GM12873 (cell line): ENCODE measurements around the gene PARK7.

Source experiments
- TF ChIP-seq, protein P1 (sequence below): IDR thresholded peaks from 2 replicates; pipeline ENCODE4 v1.5.1; 2012; ENCODE audit warnings: low read depth, mild to moderate bottlenecking, moderate library complexity, low read length, control low read depth; ENCODE audit not compliant: insufficient read depth; ENCODE audit errors: missing control alignments

The PARK7 gene

DNA sequence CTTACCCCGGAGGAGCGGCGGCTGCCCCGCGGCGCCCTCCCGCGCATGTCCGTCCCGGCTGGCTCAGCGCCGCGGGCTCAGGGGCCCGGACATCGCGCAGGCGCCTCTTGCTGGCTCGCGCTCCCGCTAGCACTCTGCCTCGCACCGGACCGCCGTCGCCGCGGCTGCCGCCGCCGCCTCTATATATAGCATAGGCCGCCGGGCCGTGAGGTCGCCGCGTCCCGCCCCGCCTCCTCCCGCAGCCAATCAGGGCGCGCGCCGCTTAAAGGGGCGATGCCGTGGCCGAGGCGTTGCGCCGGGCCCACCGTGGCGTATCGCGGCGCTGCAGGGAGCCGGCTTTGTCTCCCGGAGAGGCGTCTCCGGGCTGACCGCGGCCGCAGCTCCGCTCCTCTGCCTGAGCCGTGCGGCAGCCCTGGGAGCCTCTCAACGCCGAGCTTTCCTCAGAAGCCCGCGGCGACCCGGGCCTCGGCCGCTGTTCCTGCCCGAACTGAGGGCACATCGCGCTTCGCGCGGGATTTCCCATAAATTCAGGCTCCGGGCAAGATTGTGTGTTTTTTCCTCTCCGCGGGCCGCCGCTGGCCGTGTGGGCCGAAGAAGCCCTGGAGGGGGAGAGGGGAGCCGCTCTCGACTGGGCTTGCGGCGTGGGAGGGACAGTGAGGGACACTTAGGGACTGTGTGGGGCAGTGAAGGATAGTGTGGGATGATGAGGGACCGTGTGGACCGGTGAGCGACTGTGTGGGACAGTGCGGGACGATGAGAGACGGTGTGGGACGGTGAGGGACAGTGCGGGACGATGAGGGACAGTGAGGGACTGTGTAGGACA lies 64.9 kb downstream of the PARK7 start, which contains the start of gene ERRFI1:
Gene ERRFI1, minus strand, starts transcription at position 157 of the 823 bp plus-strand sequence. CDS start 10,690 bp downstream, outside the sequence.
- TF ChIP-seq, protein P1, sequence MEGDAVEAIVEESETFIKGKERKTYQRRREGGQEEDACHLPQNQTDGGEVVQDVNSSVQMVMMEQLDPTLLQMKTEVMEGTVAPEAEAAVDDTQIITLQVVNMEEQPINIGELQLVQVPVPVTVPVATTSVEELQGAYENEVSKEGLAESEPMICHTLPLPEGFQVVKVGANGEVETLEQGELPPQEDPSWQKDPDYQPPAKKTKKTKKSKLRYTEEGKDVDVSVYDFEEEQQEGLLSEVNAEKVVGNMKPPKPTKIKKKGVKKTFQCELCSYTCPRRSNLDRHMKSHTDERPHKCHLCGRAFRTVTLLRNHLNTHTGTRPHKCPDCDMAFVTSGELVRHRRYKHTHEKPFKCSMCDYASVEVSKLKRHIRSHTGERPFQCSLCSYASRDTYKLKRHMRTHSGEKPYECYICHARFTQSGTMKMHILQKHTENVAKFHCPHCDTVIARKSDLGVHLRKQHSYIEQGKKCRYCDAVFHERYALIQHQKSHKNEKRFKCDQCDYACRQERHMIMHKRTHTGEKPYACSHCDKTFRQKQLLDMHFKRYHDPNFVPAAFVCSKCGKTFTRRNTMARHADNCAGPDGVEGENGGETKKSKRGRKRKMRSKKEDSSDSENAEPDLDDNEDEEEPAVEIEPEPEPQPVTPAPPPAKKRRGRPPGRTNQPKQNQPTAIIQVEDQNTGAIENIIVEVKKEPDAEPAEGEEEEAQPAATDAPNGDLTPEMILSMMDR = no peak

DNA sequence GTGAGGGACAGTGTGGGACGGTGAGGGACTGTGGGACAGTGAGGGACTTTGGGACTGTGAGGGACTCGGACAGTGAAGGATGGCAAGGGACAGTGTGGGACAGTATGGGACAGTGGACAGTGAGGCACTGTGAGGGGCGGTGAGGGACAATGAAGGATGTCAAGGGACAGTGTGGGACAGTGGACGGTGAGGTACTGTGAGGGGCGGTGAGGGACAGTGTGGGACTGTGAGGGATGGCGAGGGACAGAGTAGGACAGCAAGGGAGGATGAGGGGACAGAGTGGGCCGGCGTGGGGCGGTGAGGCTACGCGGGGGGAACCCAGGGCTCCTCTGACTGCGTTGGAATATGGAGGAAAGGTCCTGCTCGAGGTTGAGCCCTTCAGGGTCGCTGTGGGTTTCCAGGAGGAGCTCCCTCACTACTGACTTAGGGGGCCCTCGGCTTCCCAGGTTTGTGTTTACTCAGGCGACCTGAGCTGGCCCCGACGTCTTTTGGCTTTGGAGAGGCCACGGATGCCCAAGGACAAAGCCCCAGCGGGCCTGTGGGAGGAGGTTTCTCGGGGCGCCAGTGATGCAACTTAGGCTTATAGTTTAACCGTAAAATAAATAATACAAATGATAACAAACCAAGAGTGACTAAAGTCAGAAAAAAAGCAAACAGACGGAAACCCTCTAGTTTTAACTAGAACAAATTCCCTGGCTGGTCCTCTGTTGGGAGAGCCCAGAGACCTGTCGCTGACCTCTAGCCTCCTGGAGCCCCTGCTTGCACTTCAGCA lies 65.7 kb downstream of the PARK7 start:
- TF ChIP-seq, protein P1 = no peak

DNA sequence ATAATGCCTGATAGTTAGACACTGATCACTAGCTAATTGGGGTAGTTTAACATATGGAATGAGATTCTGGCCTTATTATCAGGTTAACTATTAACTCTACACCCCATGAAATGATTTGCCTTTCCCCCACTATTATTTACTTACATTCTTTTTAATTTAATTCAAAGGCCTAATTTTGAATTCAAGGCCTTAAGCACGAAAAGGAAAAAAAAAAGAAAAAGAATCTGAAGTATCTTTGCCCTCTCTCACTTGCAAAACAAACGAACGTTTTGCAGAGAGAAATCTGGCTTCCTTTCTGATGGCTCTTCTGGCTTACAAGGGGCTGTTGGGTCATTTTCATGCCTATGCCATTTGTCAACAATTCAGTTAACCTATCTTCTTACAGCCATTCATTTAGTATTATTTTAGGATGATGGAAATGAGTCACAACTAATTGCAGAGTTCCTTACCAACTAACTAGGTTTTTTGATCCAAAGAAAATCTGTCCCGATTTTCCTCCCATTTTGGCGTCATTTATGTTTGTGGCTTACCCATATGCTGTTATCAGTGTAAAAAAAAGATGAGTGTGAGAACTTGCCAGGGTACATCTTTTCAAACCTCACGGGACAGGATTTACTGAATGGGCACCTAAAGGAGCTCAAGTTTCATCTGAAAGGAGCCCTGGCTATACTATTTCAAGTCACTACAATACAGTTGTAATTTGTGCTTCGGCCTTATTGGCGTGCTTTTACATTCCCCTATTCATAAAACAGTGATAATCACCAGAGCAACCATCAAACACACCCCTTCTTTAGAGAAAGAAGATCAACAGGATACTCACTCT lies 66.4 kb downstream of the PARK7 start:
- TF ChIP-seq, protein P1 = no peak

DNA sequence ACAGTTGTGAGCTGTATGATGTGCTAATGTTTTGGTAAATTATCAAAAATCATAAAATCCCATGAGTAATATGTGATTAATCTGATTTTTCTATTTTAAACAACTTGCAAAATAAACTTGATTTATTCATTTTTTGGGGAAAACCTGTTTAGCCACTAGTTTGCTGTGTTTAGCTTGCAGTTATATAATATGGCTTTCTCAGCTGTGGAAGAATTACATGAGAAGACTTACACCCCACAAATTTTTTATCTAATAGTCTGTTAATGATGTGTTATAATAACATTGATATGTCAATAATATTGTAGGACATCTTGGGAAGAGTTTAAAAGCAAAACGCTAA lies 67.0 kb downstream of the PARK7 start:
- TF ChIP-seq, protein P1 = no peak

DNA sequence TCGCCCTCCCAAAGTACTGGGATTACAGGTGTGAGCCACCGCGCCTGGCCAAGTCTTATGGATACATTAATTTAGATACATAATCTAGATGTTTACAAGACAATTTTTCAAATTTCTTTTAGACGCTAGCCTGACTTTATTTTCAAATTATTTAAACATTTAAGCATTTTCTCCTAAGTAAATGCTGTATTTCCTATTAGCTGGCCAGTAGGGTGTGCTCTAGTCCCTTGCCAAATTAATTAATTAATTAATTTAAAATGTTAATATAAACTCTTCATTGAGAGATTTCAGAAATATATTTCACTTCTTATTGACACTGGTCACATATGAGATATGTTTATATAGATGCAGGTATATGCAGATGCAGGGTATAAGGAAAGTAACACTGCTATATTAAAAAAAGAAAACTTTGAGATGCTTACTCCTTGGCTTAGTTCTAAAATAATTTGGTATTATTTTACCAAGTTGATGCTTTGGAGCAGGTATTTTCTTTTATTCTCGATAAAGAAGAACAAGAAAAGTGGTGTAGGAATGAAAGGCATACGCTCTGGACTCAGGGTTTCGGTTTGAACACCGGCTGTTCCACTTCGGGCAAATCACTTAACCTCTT lies 69.8 kb downstream of the PARK7 start:
- TF ChIP-seq, protein P1 = peak; percentile 40

DNA sequence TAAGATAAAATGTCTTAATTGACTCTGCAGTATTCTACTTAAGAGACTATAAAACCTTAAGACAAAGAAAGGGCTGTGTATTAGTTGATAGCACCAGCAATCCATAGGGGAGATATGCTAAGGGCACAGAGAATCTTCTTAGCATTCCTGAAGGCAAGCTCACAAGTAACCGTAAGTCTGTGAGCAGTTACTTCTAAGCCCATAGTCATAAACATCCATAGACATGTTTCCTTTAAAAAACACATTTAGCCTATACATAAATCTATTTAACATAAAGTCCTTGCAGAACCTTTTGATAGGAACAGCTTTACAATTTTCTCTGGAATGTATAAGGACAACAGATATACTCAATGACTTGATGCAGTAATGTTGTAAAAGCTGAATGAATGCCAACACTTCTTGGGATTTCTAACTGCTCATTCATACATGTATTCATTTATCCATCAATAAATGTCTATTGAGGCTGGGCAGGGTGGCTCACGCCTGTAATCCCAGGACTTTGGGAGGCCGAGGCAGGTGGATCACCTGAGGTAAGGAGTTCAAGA lies 70.9 kb downstream of the PARK7 start:
- TF ChIP-seq, protein P1 = no peak
